ENCODE results near the gene CDH4. TPM values are rescaled to one million over a fixed set of nuclear protein-coding genes. Genes with fewer than 3 reads are reported as not detected.

The CDH4 gene
- total and polyA plus RNA-seq, 2 donors (not counting 1 experiment from before 2014, with no cell fraction given): not detected

DNA sequence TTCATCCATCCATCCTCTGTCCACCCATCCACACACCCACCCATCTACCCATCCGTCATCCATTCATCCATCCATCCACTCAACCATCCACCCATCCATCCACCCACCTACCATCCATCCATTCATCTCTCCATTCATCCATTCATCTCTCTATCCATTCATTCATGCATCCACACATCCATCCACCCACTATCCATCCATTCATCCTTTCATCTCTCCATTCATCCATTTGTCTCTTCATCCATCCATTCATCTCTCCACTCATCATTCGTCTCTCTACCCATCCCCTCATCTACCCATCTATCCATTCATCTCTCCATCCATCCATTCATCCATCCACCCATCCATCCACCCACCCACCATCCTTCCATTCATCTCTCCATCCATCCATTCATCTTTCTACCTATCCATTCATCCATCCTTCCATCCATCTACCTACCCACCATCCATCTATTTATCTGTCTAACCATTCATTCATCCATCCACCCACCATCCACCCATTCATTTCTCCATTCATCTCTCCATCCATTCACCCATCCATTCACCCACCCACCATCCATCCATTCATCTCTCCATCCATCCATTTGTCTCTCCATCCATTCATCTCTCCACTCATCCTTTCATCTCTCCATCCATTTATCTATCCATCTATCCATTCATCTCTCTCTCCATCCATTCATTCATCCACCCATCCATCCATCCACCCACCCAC, 538.2 kb downstream of the CDH4 start:
- H3K4me3 Mint-ChIP-seq: no peak overlapping the region
- no peak overlapping the region for H3K4me3 ChIP-seq (ENCODE audit: control extremely low read depth in 1 of 5, extremely low read depth in 1 of 5, insufficient read depth in 1 of 5, low read depth in 2 of 5, low read length in 4 of 5)
- POLR2A ChIA-PET: no interaction called here
- H3K4me1 Mint-ChIP-seq: no peaks in the 10 kb centered on the region
- no peaks in the 10 kb centered on the region for H3K36me3 ChIP-seq (replicated peaks in 1 of 2; ENCODE audit: control extremely low read depth in 1 of 2, control insufficient read depth in 1 of 2, extremely low read depth in 1 of 2, insufficient read depth in 2 of 2, low read length in 1 of 2)
- ATAC-seq (ENCODE audit: low read depth) (no peak), DNase-seq (no peak)
- no peak overlapping the region for H3K9ac ChIP-seq (ENCODE audit: low read length)
- 100% methylated on average over 2 of the region's 2 CpGs for WGBS (ENCODE audit: insufficient coverage)
- H3K9me3 Mint-ChIP-seq (ENCODE audit: insufficient read depth): peaks cover 9% of the 10 kb centered on the region
- intact Hi-C loops (cut with micrococcal nuclease): no loop called here
- H3K4me1 ChIP-seq (ENCODE audit: control insufficient read depth in 2 of 2, insufficient read depth in 2 of 2, low read length in 2 of 2): no peaks in the 10 kb centered on the region
- H3K27me3 ChIP-seq (replicated peaks in 1 of 4; ENCODE audit: control extremely low read depth in 1 of 4, control insufficient read depth in 3 of 4, insufficient read depth in 4 of 4, low read length in 3 of 4): no peaks in the 10 kb centered on the region
- H3K79me2 ChIP-seq (ENCODE audit: control insufficient read depth, insufficient read depth, low read length): no peaks in the 10 kb centered on the region
- H4K20me1 ChIP-seq (ENCODE audit: control insufficient read depth, insufficient read depth, low read length, poor library complexity, severe bottlenecking): no peaks in the 10 kb centered on the region
- peaks cover 0 to 38% (median 0%) of the 10 kb centered on the region in 3 donors for H3K9me3 ChIP-seq (ENCODE audit: control extremely low read depth in 1 of 3, control insufficient read depth in 2 of 3, insufficient read depth in 1 of 3, low read length in 2 of 3)
- TF ChIP-seq, protein P1, sequence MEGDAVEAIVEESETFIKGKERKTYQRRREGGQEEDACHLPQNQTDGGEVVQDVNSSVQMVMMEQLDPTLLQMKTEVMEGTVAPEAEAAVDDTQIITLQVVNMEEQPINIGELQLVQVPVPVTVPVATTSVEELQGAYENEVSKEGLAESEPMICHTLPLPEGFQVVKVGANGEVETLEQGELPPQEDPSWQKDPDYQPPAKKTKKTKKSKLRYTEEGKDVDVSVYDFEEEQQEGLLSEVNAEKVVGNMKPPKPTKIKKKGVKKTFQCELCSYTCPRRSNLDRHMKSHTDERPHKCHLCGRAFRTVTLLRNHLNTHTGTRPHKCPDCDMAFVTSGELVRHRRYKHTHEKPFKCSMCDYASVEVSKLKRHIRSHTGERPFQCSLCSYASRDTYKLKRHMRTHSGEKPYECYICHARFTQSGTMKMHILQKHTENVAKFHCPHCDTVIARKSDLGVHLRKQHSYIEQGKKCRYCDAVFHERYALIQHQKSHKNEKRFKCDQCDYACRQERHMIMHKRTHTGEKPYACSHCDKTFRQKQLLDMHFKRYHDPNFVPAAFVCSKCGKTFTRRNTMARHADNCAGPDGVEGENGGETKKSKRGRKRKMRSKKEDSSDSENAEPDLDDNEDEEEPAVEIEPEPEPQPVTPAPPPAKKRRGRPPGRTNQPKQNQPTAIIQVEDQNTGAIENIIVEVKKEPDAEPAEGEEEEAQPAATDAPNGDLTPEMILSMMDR (IDR thresholded peaks at IDR 0.05): no peak
- H3K27me3 Mint-ChIP-seq: no peaks in the 10 kb centered on the region
- no peak overlapping the region for H3K4me2 ChIP-seq (replicated peaks; ENCODE audit: low read depth, low read length, poor library complexity, severe bottlenecking)
- no peak overlapping the region for H3K27ac Mint-ChIP-seq
- CTCF ChIA-PET: no interaction called here
- no peak overlapping the region for H3K27ac ChIP-seq (ENCODE audit: low read length in 2 of 2)
- no peak overlapping the region for H2AFZ ChIP-seq (ENCODE audit: insufficient read depth, low read depth, low read length, poor library complexity, severe bottlenecking)

DNA sequence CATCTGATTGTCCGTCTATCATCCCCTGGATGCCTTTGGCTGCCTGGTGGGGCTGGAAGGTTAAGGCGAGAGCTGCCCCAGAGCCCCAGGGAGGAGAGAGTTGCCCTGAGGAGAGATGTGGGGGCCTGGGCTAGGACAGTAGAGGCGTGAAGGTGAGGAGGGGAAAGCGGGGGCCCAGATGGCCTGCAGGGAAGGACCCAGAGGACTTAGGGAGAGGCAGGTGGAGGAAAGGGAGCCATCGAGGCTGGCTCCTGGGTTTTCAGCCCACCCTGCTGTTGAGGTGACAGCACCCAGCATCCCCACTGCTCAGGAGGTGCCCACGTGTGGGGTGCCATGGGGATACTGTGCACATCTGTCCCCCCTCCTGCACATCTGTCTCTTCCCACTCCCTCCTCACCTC, 539.9 kb downstream of the CDH4 start:
- intact Hi-C loops (cut with micrococcal nuclease): no loop called here
- POLR2A ChIA-PET: no interaction called here
- Histone ChIP-seq H3K9me3 (ENCODE audit: control extremely low read depth in 1 of 3, control insufficient read depth in 2 of 3, insufficient read depth in 1 of 3, low read length in 2 of 3) (peaks cover 0 to 30% (median 0%) of the 10 kb centered on the region in 3 donors), H3K9ac (ENCODE audit: low read length) (no peak overlapping the region), H3K79me2 (ENCODE audit: control insufficient read depth, insufficient read depth, low read length) (no peaks in the 10 kb centered on the region), H3K27ac (ENCODE audit: low read length in 2 of 2) (no peak overlapping the region), H3K27me3 (replicated peaks in 1 of 4; ENCODE audit: control extremely low read depth in 1 of 4, control insufficient read depth in 3 of 4, insufficient read depth in 4 of 4, low read length in 3 of 4) (no peaks in the 10 kb centered on the region), H2AFZ (ENCODE audit: insufficient read depth, low read depth, low read length, poor library complexity, severe bottlenecking) (no peak overlapping the region), H3K4me2 (replicated peaks; ENCODE audit: low read depth, low read length, poor library complexity, severe bottlenecking) (no peak overlapping the region), H4K20me1 (ENCODE audit: control insufficient read depth, insufficient read depth, low read length, poor library complexity, severe bottlenecking) (no peaks in the 10 kb centered on the region), H3K36me3 (replicated peaks in 1 of 2; ENCODE audit: control extremely low read depth in 1 of 2, control insufficient read depth in 1 of 2, extremely low read depth in 1 of 2, insufficient read depth in 2 of 2, low read length in 1 of 2) (no peaks in the 10 kb centered on the region), H3K4me3 (ENCODE audit: control extremely low read depth in 1 of 5, extremely low read depth in 1 of 5, insufficient read depth in 1 of 5, low read depth in 2 of 5, low read length in 4 of 5) (no peak overlapping the region), H3K4me1 (ENCODE audit: control insufficient read depth in 2 of 2, insufficient read depth in 2 of 2, low read length in 2 of 2) (no peaks in the 10 kb centered on the region)
- H3K4me1 Mint-ChIP-seq: no peaks in the 10 kb centered on the region
- H3K4me3 Mint-ChIP-seq: no peak overlapping the region
- H3K27me3 Mint-ChIP-seq: no peaks in the 10 kb centered on the region
- no peak overlapping the region for H3K27ac Mint-ChIP-seq
- WGBS (ENCODE audit: insufficient coverage): 91% methylated on average over 6 of the region's 6 CpGs
- CTCF ChIA-PET: no interaction called here
- no peak for DNase-seq
- H3K9me3 Mint-ChIP-seq (ENCODE audit: insufficient read depth): peaks cover 9% of the 10 kb centered on the region
- no peak for ATAC-seq (ENCODE audit: low read depth)
- no peak for TF ChIP-seq EZH2 (IDR thresholded peaks at IDR 0.05; ENCODE audit: borderline replicate concordance, insufficient read depth, low read depth, low read length, poor library complexity, severe bottlenecking)
- TF ChIP-seq, protein P1 (IDR thresholded peaks at IDR 0.05): no peak

Measured in B cell (primary cell).